Measurements from ENCODE around the gene ADAMTS6. TPM values are rescaled to one million over a fixed set of nuclear protein-coding genes. Genes with fewer than 3 reads are reported as not detected.

The ADAMTS6 gene
- total RNA-seq, 1 donor from 2014 or later = 16.7 TPM

DNA sequence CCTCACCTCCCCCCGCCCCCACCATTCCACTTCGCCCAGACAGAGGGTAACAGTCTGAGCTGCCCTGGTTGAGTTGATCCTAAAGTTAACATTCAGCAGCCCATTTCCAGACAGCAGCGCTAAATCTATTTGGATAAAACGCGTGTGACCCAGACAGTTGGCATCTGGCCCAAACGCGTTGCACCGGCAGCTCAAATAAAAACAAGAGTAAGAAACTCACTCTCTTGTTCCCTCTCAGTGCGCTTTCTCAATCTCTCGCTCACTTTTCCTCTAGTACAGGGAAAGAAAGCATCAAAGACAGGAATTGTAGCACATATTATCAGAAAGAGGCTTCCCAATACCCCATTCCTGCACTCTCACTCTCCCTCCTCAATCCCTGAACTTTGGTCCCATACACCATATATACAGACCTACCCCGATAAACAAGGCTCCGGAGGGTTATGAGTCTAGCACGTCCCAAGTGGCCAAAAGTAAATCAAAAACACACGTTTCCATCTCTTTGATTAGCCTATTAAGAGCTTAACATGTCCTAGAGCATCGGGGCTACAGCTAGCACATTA lies 1.3 kb downstream of the ADAMTS6 start:
- Mint-ChIP-seq H3K27me3 (ENCODE audit: unreplicated experiment) (no peaks in the 10 kb centered on the region), H3K9me3 (ENCODE audit: unreplicated experiment) (no peaks in the 10 kb centered on the region), H3K4me1 (ENCODE audit: unreplicated experiment) (peaks cover 13% of the 10 kb centered on the region), H3K4me3 (ENCODE audit: unreplicated experiment) (no peak overlapping the region), H3K27ac (ENCODE audit: unreplicated experiment) (no peak overlapping the region), H3K36me3 (ENCODE audit: low read depth, unreplicated experiment) (no peaks in the 10 kb centered on the region)
- TF ChIP-seq, protein P1, sequence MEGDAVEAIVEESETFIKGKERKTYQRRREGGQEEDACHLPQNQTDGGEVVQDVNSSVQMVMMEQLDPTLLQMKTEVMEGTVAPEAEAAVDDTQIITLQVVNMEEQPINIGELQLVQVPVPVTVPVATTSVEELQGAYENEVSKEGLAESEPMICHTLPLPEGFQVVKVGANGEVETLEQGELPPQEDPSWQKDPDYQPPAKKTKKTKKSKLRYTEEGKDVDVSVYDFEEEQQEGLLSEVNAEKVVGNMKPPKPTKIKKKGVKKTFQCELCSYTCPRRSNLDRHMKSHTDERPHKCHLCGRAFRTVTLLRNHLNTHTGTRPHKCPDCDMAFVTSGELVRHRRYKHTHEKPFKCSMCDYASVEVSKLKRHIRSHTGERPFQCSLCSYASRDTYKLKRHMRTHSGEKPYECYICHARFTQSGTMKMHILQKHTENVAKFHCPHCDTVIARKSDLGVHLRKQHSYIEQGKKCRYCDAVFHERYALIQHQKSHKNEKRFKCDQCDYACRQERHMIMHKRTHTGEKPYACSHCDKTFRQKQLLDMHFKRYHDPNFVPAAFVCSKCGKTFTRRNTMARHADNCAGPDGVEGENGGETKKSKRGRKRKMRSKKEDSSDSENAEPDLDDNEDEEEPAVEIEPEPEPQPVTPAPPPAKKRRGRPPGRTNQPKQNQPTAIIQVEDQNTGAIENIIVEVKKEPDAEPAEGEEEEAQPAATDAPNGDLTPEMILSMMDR (IDR thresholded peaks at IDR 0.05; ENCODE audit: unreplicated experiment) = no peak
- DNase-seq (ENCODE audit: low spot score) = peak; percentile 7

DNA sequence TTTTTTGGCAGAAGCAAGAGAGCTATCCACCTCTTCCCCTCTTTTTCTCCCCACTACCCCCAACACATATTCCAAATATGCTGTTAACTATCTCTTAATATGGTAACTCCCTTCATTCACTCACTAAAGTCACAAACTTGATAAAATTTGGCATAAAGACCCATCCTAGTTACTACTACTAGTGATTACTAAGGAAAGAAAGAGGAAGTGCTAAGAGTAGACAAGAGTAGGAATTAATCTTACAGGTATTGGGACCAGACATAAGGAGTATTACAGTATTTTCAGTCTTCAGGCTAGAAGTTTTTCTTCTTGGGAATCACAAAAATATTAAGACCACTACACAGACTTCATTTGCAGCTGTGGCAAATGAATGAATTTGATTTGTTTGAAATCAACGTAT lies 2.2 kb downstream of the ADAMTS6 start:
- no peaks in the 10 kb centered on the region for H3K9me3 Mint-ChIP-seq (ENCODE audit: unreplicated experiment)
- H3K4me3 Mint-ChIP-seq (ENCODE audit: unreplicated experiment) = no peak overlapping the region
- TF ChIP-seq, protein P1 (IDR thresholded peaks at IDR 0.05; ENCODE audit: unreplicated experiment) = no peak
- peaks cover 13% of the 10 kb centered on the region for H3K4me1 Mint-ChIP-seq (ENCODE audit: unreplicated experiment)
- no peak overlapping the region for H3K27ac Mint-ChIP-seq (ENCODE audit: unreplicated experiment)
- DNase-seq (ENCODE audit: low spot score) = no peak
- H3K36me3 Mint-ChIP-seq (ENCODE audit: low read depth, unreplicated experiment) = no peaks in the 10 kb centered on the region
- no peaks in the 10 kb centered on the region for H3K27me3 Mint-ChIP-seq (ENCODE audit: unreplicated experiment)

DNA sequence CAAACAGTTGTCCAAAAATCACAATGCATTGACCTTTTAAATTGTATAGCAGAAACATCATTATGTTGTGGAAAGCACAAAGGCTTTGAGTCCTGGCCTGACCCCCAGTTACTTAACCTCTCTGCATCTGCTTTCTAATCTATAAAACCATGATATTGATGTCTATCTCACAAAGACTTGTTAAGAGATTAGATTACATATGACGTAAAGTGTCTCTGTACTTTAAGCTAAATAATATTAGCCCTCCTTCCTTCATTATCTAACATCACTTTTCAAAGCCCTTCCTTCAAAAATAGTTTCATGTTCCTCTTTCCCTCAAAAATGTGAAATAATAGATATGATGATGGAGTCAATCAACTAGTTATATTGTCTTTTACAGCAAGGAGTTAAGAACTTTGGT lies 3.4 kb downstream of the ADAMTS6 start:
- H3K27me3 Mint-ChIP-seq (ENCODE audit: unreplicated experiment) = no peaks in the 10 kb centered on the region

DNA sequence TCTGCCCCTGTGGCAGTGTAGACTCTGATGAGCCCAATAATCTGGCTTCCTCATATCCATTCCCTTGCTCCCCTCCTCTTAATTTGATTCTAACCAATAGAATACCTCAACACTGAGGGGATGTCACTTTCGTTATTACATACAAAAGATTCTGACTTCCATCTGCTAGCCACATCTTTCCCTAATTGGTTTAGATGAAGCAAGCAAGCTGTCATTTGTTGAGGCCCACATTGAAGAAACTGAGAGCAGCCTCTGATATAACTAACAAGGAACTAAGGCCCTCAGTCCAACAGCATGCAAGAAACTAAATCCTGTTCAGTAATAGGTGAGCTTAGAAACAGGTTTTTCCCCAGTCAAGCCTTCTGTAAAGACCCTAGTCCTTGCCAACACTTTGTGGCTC lies 5.8 kb downstream of the ADAMTS6 start:
- Mint-ChIP-seq H3K4me1 (ENCODE audit: unreplicated experiment) (no peaks in the 10 kb centered on the region), H3K4me3 (ENCODE audit: unreplicated experiment) (no peak overlapping the region), H3K27ac (ENCODE audit: unreplicated experiment) (no peak overlapping the region), H3K36me3 (ENCODE audit: low read depth, unreplicated experiment) (no peaks in the 10 kb centered on the region), H3K27me3 (ENCODE audit: unreplicated experiment) (no peaks in the 10 kb centered on the region), H3K9me3 (ENCODE audit: unreplicated experiment) (no peaks in the 10 kb centered on the region)
- DNase-seq (ENCODE audit: low spot score) = no peak
- TF ChIP-seq, protein P1 (IDR thresholded peaks at IDR 0.05; ENCODE audit: unreplicated experiment) = no peak

More for the DNA sequence above, 3.4 kb downstream of the ADAMTS6 start:
- no peaks in the 10 kb centered on the region for H3K9me3 Mint-ChIP-seq (ENCODE audit: unreplicated experiment)
- TF ChIP-seq, protein P1 (IDR thresholded peaks at IDR 0.05; ENCODE audit: unreplicated experiment) = no peak
- no peak for DNase-seq (ENCODE audit: low spot score)
- H3K4me3 Mint-ChIP-seq (ENCODE audit: unreplicated experiment) = no peak overlapping the region
- no peak overlapping the region for H3K27ac Mint-ChIP-seq (ENCODE audit: unreplicated experiment)
- no peaks in the 10 kb centered on the region for H3K36me3 Mint-ChIP-seq (ENCODE audit: low read depth, unreplicated experiment)
- H3K4me1 Mint-ChIP-seq (ENCODE audit: unreplicated experiment) = peaks cover 11% of the 10 kb centered on the region

DNA sequence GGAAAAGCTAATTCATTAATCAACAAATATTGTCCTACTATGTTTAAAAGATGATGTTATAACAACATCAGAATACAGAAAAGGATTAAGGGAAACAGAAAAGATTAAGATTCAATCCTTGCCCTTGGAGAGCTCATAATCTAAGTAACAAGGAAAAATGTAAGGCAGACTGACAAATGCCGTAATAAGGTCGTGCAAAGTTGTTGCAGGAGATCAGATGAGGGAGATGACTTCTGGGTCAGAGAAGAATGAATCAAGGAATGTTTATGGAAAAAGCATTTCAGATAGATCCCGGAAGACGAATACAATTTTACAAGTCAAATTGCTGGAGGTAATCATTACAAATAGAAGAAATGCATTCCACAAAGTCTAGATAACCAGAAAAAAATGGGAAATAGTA lies 6.4 kb downstream of the ADAMTS6 start:
- no peak overlapping the region for H3K4me3 Mint-ChIP-seq (ENCODE audit: unreplicated experiment)
- no peak overlapping the region for H3K27ac Mint-ChIP-seq (ENCODE audit: unreplicated experiment)
- no peak for DNase-seq (ENCODE audit: low spot score)

More for the DNA sequence above, 6.4 kb downstream of the ADAMTS6 start:
- no peaks in the 10 kb centered on the region for H3K36me3 Mint-ChIP-seq (ENCODE audit: low read depth, unreplicated experiment)
- no peaks in the 10 kb centered on the region for H3K27me3 Mint-ChIP-seq (ENCODE audit: unreplicated experiment)
- TF ChIP-seq, protein P1 (IDR thresholded peaks at IDR 0.05; ENCODE audit: unreplicated experiment) = no peak
- H3K4me1 Mint-ChIP-seq (ENCODE audit: unreplicated experiment) = no peaks in the 10 kb centered on the region
- H3K9me3 Mint-ChIP-seq (ENCODE audit: unreplicated experiment) = no peaks in the 10 kb centered on the region
